H7 (cell line): Measurements from ENCODE around the gene SART3. TPM values are rescaled to one million over a fixed set of nuclear protein-coding genes. Genes with fewer than 3 reads are reported as not detected.
A peak's percentile ranks its signal among the peaks of the same experiment; 100 is the strongest.

ENCODE experiments used
- DNase-seq: peaks from one replicate; pipeline ENCODE4 v3.0.0; 2012
- H3K27me3 ChIP-seq: 2 replicates; pipeline ENCODE4 v1.6.0; 2011; ENCODE audit warnings: mild to moderate bottlenecking, low read length; ENCODE audit not compliant: control insufficient read depth, insufficient read depth
- H3K36me3 ChIP-seq: replicated peaks from 2 replicates; pipeline ENCODE4 v1.5.1; 2011; ENCODE audit warnings: low read length; ENCODE audit not compliant: control insufficient read depth, insufficient read depth
- H3K4me3 ChIP-seq: 2 replicates; pipeline ENCODE4 v1.5.1; 2011; ENCODE audit warnings: low read depth, mild to moderate bottlenecking, control low read depth, low read length, moderate library complexity; ENCODE audit not compliant: insufficient read depth
- total RNA-seq: library from RNA; depleted of rRNA; stranded (reverse); fragments of >200 nt; shearing (Covaris generic); gene quantifications from 2 replicates; pipeline ENCODE4 v1.2.3, GENCODE V29; 2014

The SART3 gene
- total RNA-seq, 1 experiment from 2014 or later, result 89.7 TPM

- Histone ChIP-seq H3K4me3 (no peak overlapping the region), H3K36me3 (peaks cover 24% of the 10 kb centered on the region), H3K27me3 (no peaks in the 10 kb centered on the region)
- no peak for DNase-seq
Observed at GRCh38 chr12:108517288-108518100, 43.5 kb downstream of the SART3 start.

GRCh38 chr12:108516511-108517275 lies 44.3 kb downstream of the SART3 start:
- H3K27me3 ChIP-seq, result no peaks in the 10 kb centered on the region
- no peak overlapping the region for H3K4me3 ChIP-seq
- peaks cover 17% of the 10 kb centered on the region for H3K36me3 ChIP-seq
- DNase-seq, result peak; percentile 57

GRCh38 chr12:108515916-108516315 lies 45.1 kb downstream of the SART3 start:
- DNase-seq, result no peak
- H3K4me3 ChIP-seq, result peak overlapping the region; percentile 91

GRCh38 chr12:108514973-108515814 lies 45.8 kb downstream of the SART3 start, which contains the start of gene FICD:
TSS of gene FICD (plus strand) at chr12:108515277. CDS start at chr12:108516973, 1,696 bp downstream.
- Histone ChIP-seq H3K4me3 (peak within 1 kb of the TSS; percentile 91), H3K27me3 (no peaks in the 10 kb centered on the region), H3K36me3 (peaks cover 12% of the 10 kb centered on the region)
- DNase-seq, result peak; percentile 97

More at GRCh38 chr12:108515916-108516315, 45.1 kb downstream of the SART3 start:
- H3K36me3 ChIP-seq, result peaks cover 14% of the 10 kb centered on the region
- no peaks in the 10 kb centered on the region for H3K27me3 ChIP-seq

GRCh38 chr12:108514468-108514972 lies 46.5 kb downstream of the SART3 start:
- H3K36me3 ChIP-seq, result peaks cover 7% of the 10 kb centered on the region
- H3K27me3 ChIP-seq, result no peaks in the 10 kb centered on the region
- no peak for DNase-seq
- peak overlapping the region; percentile 57 for H3K4me3 ChIP-seq

- Histone ChIP-seq H3K27me3 (no peaks in the 10 kb centered on the region), H3K4me3 (no peak overlapping the region), H3K36me3 (no peaks in the 10 kb centered on the region)
- DNase-seq, result peak; percentile 81
Observed at GRCh38 chr12:108511633-108512540, 49.1 kb downstream of the SART3 start.

- DNase-seq, result no peak
- Histone ChIP-seq H3K4me3 (no peak overlapping the region), H3K36me3 (no peaks in the 10 kb centered on the region), H3K27me3 (no peaks in the 10 kb centered on the region)
Observed at GRCh38 chr12:108510836-108511235, 50.1 kb downstream of the SART3 start.

- Histone ChIP-seq H3K36me3 (no peaks in the 10 kb centered on the region), H3K4me3 (no peak overlapping the region), H3K27me3 (no peaks in the 10 kb centered on the region)
- DNase-seq, result no peak
Observed at GRCh38 chr12:108509806-108510205, 51.2 kb downstream of the SART3 start.

GRCh38 chr12:108507971-108508642 lies 52.9 kb downstream of the SART3 start:
- DNase-seq, result no peak

GRCh38 chr12:108505129-108505528 lies 55.8 kb downstream of the SART3 start:
- no peaks in the 10 kb centered on the region for H3K27me3 ChIP-seq
- H3K4me3 ChIP-seq, result no peak overlapping the region
- no peaks in the 10 kb centered on the region for H3K36me3 ChIP-seq
- DNase-seq, result no peak

More at GRCh38 chr12:108507971-108508642, 52.9 kb downstream of the SART3 start:
- no peaks in the 10 kb centered on the region for H3K27me3 ChIP-seq
- H3K4me3 ChIP-seq, result no peak overlapping the region
- H3K36me3 ChIP-seq, result no peaks in the 10 kb centered on the region

- Histone ChIP-seq H3K36me3 (no peaks in the 10 kb centered on the region), H3K27me3 (no peaks in the 10 kb centered on the region), H3K4me3 (no peak overlapping the region)
- no peak for DNase-seq
Observed at GRCh38 chr12:108502922-108503321, 58.1 kb downstream of the SART3 start.

GRCh38 chr12:108498136-108498535 lies 62.8 kb downstream of the SART3 start:
- Histone ChIP-seq H3K4me3 (no peak overlapping the region), H3K36me3 (no peaks in the 10 kb centered on the region), H3K27me3 (no peaks in the 10 kb centered on the region)
- no peak for DNase-seq
